CD14-positive monocyte (primary cell): ENCODE results near the gene IFT57. TPM values are rescaled to one million over a fixed set of nuclear protein-coding genes. Genes with fewer than 3 reads are reported as not detected.

Experiments used
- DNase-seq, 3 donors: peaks; one replicate each; pipeline ENCODE4 v3.0.0-alpha.2; 2011 to 2022
- H2AFZ ChIP-seq: 2 replicates; pipeline ENCODE4 v1.6.0; 2012; ENCODE audit warnings: mild to moderate bottlenecking, low read depth, low read length, inconsistent platforms; ENCODE audit not compliant: insufficient read depth, poor library complexity, severe bottlenecking
- H3K27ac ChIP-seq, 2 donors: 1 replicate in 1 of 2; 2 replicates in 1 of 2; pipeline ENCODE4 v1.5.1; 2012 to 2013; ENCODE audit warnings: low read length in 2 of 2, control low read depth in 1 of 2, inconsistent platforms in 1 of 2, low read depth in 1 of 2, mild to moderate bottlenecking in 1 of 2
- H3K27me3 ChIP-seq, 2 donors: one replicate each; pipeline versions ENCODE4 v1.6.0 to v1.6.1; 2011 to 2013; ENCODE audit warnings: low read length in 2 of 2; ENCODE audit not compliant: control insufficient read depth in 2 of 2, insufficient read depth in 2 of 2
- H3K36me3 ChIP-seq, 2 donors: replicated peaks in 1 of 2; 1 replicate in 1 of 2; 2 replicates in 1 of 2; pipeline versions ENCODE4 v1.5.1 to v1.6.1; 2012 to 2013; ENCODE audit warnings: low read length in 2 of 2, control low read depth in 1 of 2, inconsistent platforms in 1 of 2, mild to moderate bottlenecking in 1 of 2; ENCODE audit not compliant: insufficient read depth in 2 of 2, control insufficient read depth in 1 of 2
- H3K4me1 ChIP-seq, 2 donors: 1 replicate in 1 of 2; 2 replicates in 1 of 2; pipeline versions ENCODE4 v1.5.1 to v1.6.1; 2012 to 2013; ENCODE audit warnings: low read length in 2 of 2, control low read depth in 1 of 2, inconsistent platforms in 1 of 2, mild to moderate bottlenecking in 1 of 2, moderate library complexity in 1 of 2; ENCODE audit not compliant: insufficient read depth in 2 of 2, control insufficient read depth in 1 of 2
- H3K4me2 ChIP-seq: replicated peaks from 2 replicates; pipeline ENCODE3; 2012; ENCODE audit warnings: low read length, moderate library complexity, mild to moderate bottlenecking; ENCODE audit not compliant: poor library complexity, severe bottlenecking; ENCODE audit errors: extremely low read depth
- H3K4me3 ChIP-seq, 3 experiments: fragments of 200-600 bp in 1 of 3; sonication (generic) in 1 of 3; replicated peaks in 1 of 3; 1 replicate in 2 of 3; 2 replicates in 1 of 3; pipeline ENCODE4 v1.5.1; 2011 to 2013; ENCODE audit warnings: low read length in 3 of 3, mild to moderate bottlenecking in 3 of 3, control low read depth in 2 of 3, low read depth in 2 of 3, inconsistent platforms in 1 of 3, moderate library complexity in 1 of 3
- H3K79me2 ChIP-seq: 2 replicates; pipeline ENCODE4 v1.6.0; 2012; ENCODE audit warnings: mild to moderate bottlenecking, control low read depth, inconsistent platforms, low read length, moderate library complexity; ENCODE audit not compliant: insufficient read depth
- H3K9ac ChIP-seq: 2 replicates; pipeline ENCODE4 v1.6.0; 2017; ENCODE audit warnings: low read length, mild to moderate bottlenecking; ENCODE audit not compliant: insufficient read depth, poor library complexity, severe bottlenecking
- H3K9me3 ChIP-seq, 2 donors: replicated peaks in 1 of 2; 1 replicate in 1 of 2; 2 replicates in 1 of 2; pipeline versions ENCODE4 v1.5.1 to v1.6.1; 2012 to 2013; ENCODE audit warnings: low read length in 2 of 2, control low read depth in 1 of 2; ENCODE audit not compliant: control insufficient read depth in 1 of 2, insufficient read depth in 1 of 2
- H4K20me1 ChIP-seq: 2 replicates; pipeline ENCODE4 v1.6.0; 2012; ENCODE audit warnings: mild to moderate bottlenecking, low read length, control low read depth, moderate library complexity; ENCODE audit not compliant: insufficient read depth
- H3K27ac Mint-ChIP-seq, 7 donors: one replicate each; pipeline ENCODE4 v1.8.0; 2020; ENCODE audit warnings: mild to moderate bottlenecking in 7 of 7, mixed read lengths in 7 of 7, moderate library complexity in 6 of 7, inconsistent platforms in 2 of 7
- H3K27me3 Mint-ChIP-seq, 3 donors: one replicate each; pipeline ENCODE4 v1.8.0; 2021 to 2022; ENCODE audit warnings: low read depth in 3 of 3, mild to moderate bottlenecking in 3 of 3, mixed read lengths in 3 of 3, moderate library complexity in 3 of 3, inconsistent platforms in 1 of 3
- H3K36me3 Mint-ChIP-seq, 2 donors: one replicate each; pipeline ENCODE4 v1.8.0; 2020; ENCODE audit warnings: mixed read lengths in 2 of 2, inconsistent platforms in 1 of 2, mild to moderate bottlenecking in 1 of 2
- H3K4me1 Mint-ChIP-seq: one replicate; pipeline ENCODE4 v1.8.0; 2020; ENCODE audit warnings: mild to moderate bottlenecking, mixed read lengths
- H3K4me3 Mint-ChIP-seq, 2 donors: one replicate each; pipeline ENCODE4 v1.8.0; 2020; ENCODE audit warnings: mild to moderate bottlenecking in 2 of 2, mixed read lengths in 2 of 2, moderate library complexity in 1 of 2
- H3K9me3 Mint-ChIP-seq, 7 donors: one replicate each; pipeline ENCODE4 v1.8.0; 2020 to 2022; ENCODE audit warnings: mixed read lengths in 7 of 7, mild to moderate bottlenecking in 6 of 7, moderate library complexity in 6 of 7, inconsistent platforms in 2 of 7
- WGBS: methylation state at CpG from one replicate; pipeline ENCODE4 v1.1.5; 2013; ENCODE audit warnings: missing lambda C conversion rate; ENCODE audit not compliant: insufficient coverage; 5-methylcytosine and 5-hydroxymethylcytosine counted together
- intact Hi-C, 2 donors: fragments of 100-400 bp; cut with micrococcal nuclease; formaldehyde crosslinking; loops; one replicate each; pipeline versions ENCODE4 v1.15.0 to v1.15.1; 2023
- polyA plus RNA-seq, 3 donors: library from polyadenylated mRNA; depleted of rRNA in 1 of 3; unstranded in 2 of 3; stranded (reverse) in 1 of 3; fragments of 300-500 nt in 2 of 3; fragments of >200 nt in 1 of 3; fragmentation: Illumina TruSeq in 2 of 3; gene quantifications; 1 replicate in 2 of 3; 2 replicates in 1 of 3; pipeline ENCODE4 v1.2.3, GENCODE V29; 2012 to 2021
- TF ChIP-seq, protein P1 (sequence below): fragments of 200-600 bp; IDR thresholded peaks from one replicate; pipeline ENCODE4 v1.8.0; 2022; ENCODE audit warnings: antibody characterized with exemption, mild to moderate bottlenecking

The IFT57 gene
- polyA plus RNA-seq, 3 donors = 4.9 to 22.9 (median 15.1) TPM

DNA sequence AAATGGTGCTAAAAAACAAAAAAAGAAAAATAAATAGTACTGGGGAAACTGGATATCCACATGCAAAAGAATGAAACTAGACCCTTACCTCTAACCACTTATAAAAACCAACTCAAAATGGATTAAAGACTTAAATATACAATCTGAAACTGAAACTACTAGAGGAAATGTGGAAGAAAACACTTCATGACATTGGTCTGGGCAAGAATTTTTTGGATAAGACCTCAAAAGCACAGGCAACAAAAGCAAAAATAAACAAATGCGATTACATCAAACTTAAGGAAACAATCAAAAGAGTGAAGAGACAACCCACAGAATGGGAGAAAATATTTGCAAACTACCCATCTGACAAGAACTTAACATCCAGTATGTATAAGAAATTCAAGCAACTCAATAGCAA lies 6.4 kb downstream of the IFT57 start:
- Mint-ChIP-seq H3K27me3 (no peaks in the 10 kb centered on the region), H3K4me1 (peaks cover 20% of the 10 kb centered on the region), H3K36me3 (peaks cover 22% of the 10 kb centered on the region in 2 donors), H3K4me3 (peak overlapping the region in 1 of 2 donors; percentile 40), H3K9me3 (no peaks in the 10 kb centered on the region), H3K27ac (peak overlapping the region in 5 of 7 donors; percentile 40 to 92 (median 70))
- Histone ChIP-seq H3K4me1 (peaks cover 2 to 8% of the 10 kb centered on the region in 2 donors), H3K9ac (no peak overlapping the region), H3K79me2 (no peaks in the 10 kb centered on the region), H3K4me2 (no peak overlapping the region), H2AFZ (peak overlapping the region; percentile 3), H3K27ac (no peak overlapping the region), H4K20me1 (no peaks in the 10 kb centered on the region), H3K4me3 (no peak overlapping the region), H3K9me3 (no peaks in the 10 kb centered on the region), H3K27me3 (no peaks in the 10 kb centered on the region), H3K36me3 (peaks cover 6 to 12% of the 10 kb centered on the region in 2 donors)
- no peak for DNase-seq
- intact Hi-C loops = no loop called here
- TF ChIP-seq, protein P1, sequence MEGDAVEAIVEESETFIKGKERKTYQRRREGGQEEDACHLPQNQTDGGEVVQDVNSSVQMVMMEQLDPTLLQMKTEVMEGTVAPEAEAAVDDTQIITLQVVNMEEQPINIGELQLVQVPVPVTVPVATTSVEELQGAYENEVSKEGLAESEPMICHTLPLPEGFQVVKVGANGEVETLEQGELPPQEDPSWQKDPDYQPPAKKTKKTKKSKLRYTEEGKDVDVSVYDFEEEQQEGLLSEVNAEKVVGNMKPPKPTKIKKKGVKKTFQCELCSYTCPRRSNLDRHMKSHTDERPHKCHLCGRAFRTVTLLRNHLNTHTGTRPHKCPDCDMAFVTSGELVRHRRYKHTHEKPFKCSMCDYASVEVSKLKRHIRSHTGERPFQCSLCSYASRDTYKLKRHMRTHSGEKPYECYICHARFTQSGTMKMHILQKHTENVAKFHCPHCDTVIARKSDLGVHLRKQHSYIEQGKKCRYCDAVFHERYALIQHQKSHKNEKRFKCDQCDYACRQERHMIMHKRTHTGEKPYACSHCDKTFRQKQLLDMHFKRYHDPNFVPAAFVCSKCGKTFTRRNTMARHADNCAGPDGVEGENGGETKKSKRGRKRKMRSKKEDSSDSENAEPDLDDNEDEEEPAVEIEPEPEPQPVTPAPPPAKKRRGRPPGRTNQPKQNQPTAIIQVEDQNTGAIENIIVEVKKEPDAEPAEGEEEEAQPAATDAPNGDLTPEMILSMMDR = no peak
- WGBS = no CpG with 5 or more reads among the region's 1 CpG

DNA sequence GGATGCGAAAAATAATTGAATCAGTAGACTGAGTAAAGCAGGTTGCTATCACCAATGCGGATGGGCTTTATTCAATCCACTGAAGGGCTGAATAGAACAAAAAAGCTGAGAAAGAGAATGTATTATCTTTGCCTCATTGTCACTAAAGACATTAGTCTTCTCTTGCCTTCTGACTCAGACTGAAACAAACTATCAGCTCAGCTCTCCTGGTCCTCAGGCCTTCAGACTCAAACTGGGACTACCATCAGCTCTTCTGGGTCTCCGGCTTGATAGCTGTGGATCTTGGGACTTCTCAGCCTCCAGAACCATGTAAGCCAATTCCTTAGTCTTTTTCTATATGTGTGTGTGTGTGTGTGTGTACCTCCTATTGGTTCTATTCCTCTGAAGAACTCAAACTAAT lies 12.6 kb downstream of the IFT57 start:
- Histone ChIP-seq H3K9ac (no peak overlapping the region), H4K20me1 (no peaks in the 10 kb centered on the region), H3K4me2 (no peak overlapping the region), H3K4me1 (no peaks in the 10 kb centered on the region), H2AFZ (no peak overlapping the region), H3K4me3 (no peak overlapping the region), H3K79me2 (no peaks in the 10 kb centered on the region), H3K27ac (no peak overlapping the region), H3K27me3 (no peaks in the 10 kb centered on the region), H3K36me3 (peaks cover 6 to 14% of the 10 kb centered on the region in 2 donors), H3K9me3 (no peaks in the 10 kb centered on the region)
- Mint-ChIP-seq H3K4me3 (no peak overlapping the region), H3K27ac (peak overlapping the region in 1 of 7 donors; percentile 71), H3K9me3 (peaks cover 0 to 2% (median 0%) of the 10 kb centered on the region in 7 donors), H3K36me3 (peaks cover 36 to 37% of the 10 kb centered on the region in 2 donors), H3K4me1 (no peaks in the 10 kb centered on the region), H3K27me3 (no peaks in the 10 kb centered on the region)
- no peak for DNase-seq
- intact Hi-C loops = no loop called here
- TF ChIP-seq, protein P1 = no peak
- WGBS = 100% methylated on average over 2 of the region's 3 CpGs
